Fibroblast of lung (primary cell): ENCODE results near the gene NME8.

Experiments used
- EZH2 ChIP-seq: IDR thresholded peaks from 2 replicates; pipeline ENCODE4 v1.5.1; 2012; ENCODE audit warnings: low read length, control low read depth, mild to moderate bottlenecking; ENCODE audit errors: missing control alignments
- TF ChIP-seq, protein P1 (sequence below), 2 donors: IDR thresholded peaks in 1 of 2; conservative IDR thresholded peaks in 1 of 2; 1 replicate in 1 of 2; 2 replicates in 1 of 2; pipeline ENCODE4 v1.5.1; 2011 to 2012; ENCODE audit warnings: low read length in 2 of 2, control low read depth in 1 of 2, inconsistent platforms in 1 of 2, low read depth in 1 of 2, mild to moderate bottlenecking in 1 of 2

GRCh38 chr7:37920305-37920848 is 72.0 kb downstream of the NME8 start, which contains the start of gene EPDR1:
- TF ChIP-seq, protein P1, sequence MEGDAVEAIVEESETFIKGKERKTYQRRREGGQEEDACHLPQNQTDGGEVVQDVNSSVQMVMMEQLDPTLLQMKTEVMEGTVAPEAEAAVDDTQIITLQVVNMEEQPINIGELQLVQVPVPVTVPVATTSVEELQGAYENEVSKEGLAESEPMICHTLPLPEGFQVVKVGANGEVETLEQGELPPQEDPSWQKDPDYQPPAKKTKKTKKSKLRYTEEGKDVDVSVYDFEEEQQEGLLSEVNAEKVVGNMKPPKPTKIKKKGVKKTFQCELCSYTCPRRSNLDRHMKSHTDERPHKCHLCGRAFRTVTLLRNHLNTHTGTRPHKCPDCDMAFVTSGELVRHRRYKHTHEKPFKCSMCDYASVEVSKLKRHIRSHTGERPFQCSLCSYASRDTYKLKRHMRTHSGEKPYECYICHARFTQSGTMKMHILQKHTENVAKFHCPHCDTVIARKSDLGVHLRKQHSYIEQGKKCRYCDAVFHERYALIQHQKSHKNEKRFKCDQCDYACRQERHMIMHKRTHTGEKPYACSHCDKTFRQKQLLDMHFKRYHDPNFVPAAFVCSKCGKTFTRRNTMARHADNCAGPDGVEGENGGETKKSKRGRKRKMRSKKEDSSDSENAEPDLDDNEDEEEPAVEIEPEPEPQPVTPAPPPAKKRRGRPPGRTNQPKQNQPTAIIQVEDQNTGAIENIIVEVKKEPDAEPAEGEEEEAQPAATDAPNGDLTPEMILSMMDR (conservative IDR thresholded peaks at IDR 0.05 in 1 of 2, IDR thresholded peaks at IDR 0.05 in 1 of 2; ENCODE audit: low read depth in 1 of 2, low read length in 2 of 2): no peak
- TF ChIP-seq EZH2: no peak
